ENCODE results near the gene SH3GL1. TPM values are rescaled to one million over a fixed set of nuclear protein-coding genes. Genes with fewer than 3 reads are reported as not detected.

Gene SH3GL1
- total RNA-seq, 1 donor from 2014 or later: 128 TPM

GRCh38 chr19:4425537-4425936 is 25.2 kb upstream of the SH3GL1 start:
- no peaks in the 10 kb centered on the region for H3K4me1 Mint-ChIP-seq (ENCODE audit: unreplicated experiment)
- H3K9me3 Mint-ChIP-seq (ENCODE audit: unreplicated experiment): no peaks in the 10 kb centered on the region
- peaks cover 3% of the 10 kb centered on the region for H3K27me3 Mint-ChIP-seq (ENCODE audit: unreplicated experiment)
- H3K36me3 Mint-ChIP-seq (ENCODE audit: low read depth, unreplicated experiment): peaks cover 21% of the 10 kb centered on the region
- DNase-seq (ENCODE audit: low spot score): no peak
- TF ChIP-seq, protein P1, sequence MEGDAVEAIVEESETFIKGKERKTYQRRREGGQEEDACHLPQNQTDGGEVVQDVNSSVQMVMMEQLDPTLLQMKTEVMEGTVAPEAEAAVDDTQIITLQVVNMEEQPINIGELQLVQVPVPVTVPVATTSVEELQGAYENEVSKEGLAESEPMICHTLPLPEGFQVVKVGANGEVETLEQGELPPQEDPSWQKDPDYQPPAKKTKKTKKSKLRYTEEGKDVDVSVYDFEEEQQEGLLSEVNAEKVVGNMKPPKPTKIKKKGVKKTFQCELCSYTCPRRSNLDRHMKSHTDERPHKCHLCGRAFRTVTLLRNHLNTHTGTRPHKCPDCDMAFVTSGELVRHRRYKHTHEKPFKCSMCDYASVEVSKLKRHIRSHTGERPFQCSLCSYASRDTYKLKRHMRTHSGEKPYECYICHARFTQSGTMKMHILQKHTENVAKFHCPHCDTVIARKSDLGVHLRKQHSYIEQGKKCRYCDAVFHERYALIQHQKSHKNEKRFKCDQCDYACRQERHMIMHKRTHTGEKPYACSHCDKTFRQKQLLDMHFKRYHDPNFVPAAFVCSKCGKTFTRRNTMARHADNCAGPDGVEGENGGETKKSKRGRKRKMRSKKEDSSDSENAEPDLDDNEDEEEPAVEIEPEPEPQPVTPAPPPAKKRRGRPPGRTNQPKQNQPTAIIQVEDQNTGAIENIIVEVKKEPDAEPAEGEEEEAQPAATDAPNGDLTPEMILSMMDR (IDR thresholded peaks at IDR 0.05; ENCODE audit: unreplicated experiment): no peak
- H3K27ac Mint-ChIP-seq (ENCODE audit: unreplicated experiment): no peak overlapping the region
- no peak overlapping the region for H3K4me3 Mint-ChIP-seq (ENCODE audit: unreplicated experiment)

DNA sequence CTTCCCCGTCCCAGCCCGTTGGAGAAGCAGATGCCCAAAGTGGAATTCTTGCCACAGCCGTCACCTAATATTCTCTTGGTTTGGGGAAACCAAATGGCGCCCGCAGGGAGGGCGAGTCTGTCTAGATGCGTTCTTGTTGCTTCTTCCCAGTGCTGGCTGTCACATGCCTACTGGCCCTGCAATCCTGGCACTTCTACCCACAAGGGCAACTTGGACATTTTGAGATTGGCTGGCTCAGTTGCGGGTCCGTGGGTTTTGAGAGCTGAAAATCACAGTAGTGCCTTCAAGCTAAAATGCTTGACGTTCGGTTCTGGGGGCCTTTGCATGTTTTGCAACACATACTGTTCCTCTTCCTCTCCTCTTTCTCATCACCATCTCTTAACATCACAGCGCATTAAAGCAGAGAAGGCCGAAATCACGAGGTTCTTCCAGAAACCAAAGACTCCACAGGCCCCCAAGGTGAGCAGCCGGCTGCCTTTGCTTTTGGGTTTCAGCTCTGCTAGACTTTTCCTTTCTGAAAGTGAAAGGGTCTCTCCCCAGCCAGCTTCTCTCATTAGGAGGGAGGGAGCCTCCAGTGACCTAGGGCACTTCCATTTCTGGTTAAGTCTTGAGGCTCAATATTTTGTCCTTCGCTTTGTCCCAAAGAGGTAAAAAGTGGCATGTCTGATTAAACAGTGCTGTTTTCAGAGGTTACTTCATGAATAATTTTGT is 23.2 kb upstream of the SH3GL1 start:
- Mint-ChIP-seq H3K36me3 (ENCODE audit: low read depth, unreplicated experiment) (peaks cover 7% of the 10 kb centered on the region), H3K9me3 (ENCODE audit: unreplicated experiment) (no peaks in the 10 kb centered on the region), H3K4me3 (ENCODE audit: unreplicated experiment) (no peak overlapping the region), H3K4me1 (ENCODE audit: unreplicated experiment) (peaks cover 3% of the 10 kb centered on the region), H3K27me3 (ENCODE audit: unreplicated experiment) (peaks cover 2% of the 10 kb centered on the region), H3K27ac (ENCODE audit: unreplicated experiment) (no peak overlapping the region)
- TF ChIP-seq, protein P1 (IDR thresholded peaks at IDR 0.05; ENCODE audit: unreplicated experiment): no peak
- DNase-seq (ENCODE audit: low spot score): no peak

DNA sequence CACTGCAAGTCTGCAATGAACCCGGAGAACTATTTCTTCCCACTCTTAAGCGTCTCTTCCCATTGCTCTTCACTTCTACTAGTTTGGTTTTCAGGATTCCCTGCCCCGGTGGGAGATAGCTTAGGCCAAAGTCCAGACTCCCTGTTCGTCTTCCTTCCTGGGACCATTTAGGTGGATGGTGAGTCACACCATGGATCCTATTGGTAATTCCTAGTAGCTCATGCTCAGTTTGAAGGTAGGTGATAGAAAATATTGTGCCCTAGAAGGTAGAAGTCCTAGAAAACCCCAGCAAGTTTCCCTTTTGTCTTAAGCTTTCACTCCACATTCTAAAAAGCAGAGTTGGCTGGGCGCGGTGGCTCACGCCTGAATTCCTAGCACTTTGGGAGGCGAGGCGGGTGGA is 15.9 kb upstream of the SH3GL1 start:
- H3K4me1 Mint-ChIP-seq (ENCODE audit: unreplicated experiment): peaks cover 6% of the 10 kb centered on the region
- no peak overlapping the region for H3K4me3 Mint-ChIP-seq (ENCODE audit: unreplicated experiment)
- H3K36me3 Mint-ChIP-seq (ENCODE audit: low read depth, unreplicated experiment): peaks cover 7% of the 10 kb centered on the region
- H3K27ac Mint-ChIP-seq (ENCODE audit: unreplicated experiment): no peak overlapping the region
- no peak for DNase-seq (ENCODE audit: low spot score)
- H3K9me3 Mint-ChIP-seq (ENCODE audit: unreplicated experiment): no peaks in the 10 kb centered on the region
- TF ChIP-seq, protein P1 (IDR thresholded peaks at IDR 0.05; ENCODE audit: unreplicated experiment): no peak
- peaks cover 3% of the 10 kb centered on the region for H3K27me3 Mint-ChIP-seq (ENCODE audit: unreplicated experiment)

GRCh38 chr19:4415352-4415751 is 15.0 kb upstream of the SH3GL1 start:
- no peak overlapping the region for H3K27ac Mint-ChIP-seq (ENCODE audit: unreplicated experiment)
- DNase-seq (ENCODE audit: low spot score): no peak
- no peaks in the 10 kb centered on the region for H3K9me3 Mint-ChIP-seq (ENCODE audit: unreplicated experiment)
- peaks cover 7% of the 10 kb centered on the region for H3K36me3 Mint-ChIP-seq (ENCODE audit: low read depth, unreplicated experiment)
- peaks cover 3% of the 10 kb centered on the region for H3K27me3 Mint-ChIP-seq (ENCODE audit: unreplicated experiment)
- peaks cover 6% of the 10 kb centered on the region for H3K4me1 Mint-ChIP-seq (ENCODE audit: unreplicated experiment)
- H3K4me3 Mint-ChIP-seq (ENCODE audit: unreplicated experiment): no peak overlapping the region
- TF ChIP-seq, protein P1 (IDR thresholded peaks at IDR 0.05; ENCODE audit: unreplicated experiment): no peak

- Mint-ChIP-seq H3K27me3 (ENCODE audit: unreplicated experiment) (peaks cover 3% of the 10 kb centered on the region), H3K4me1 (ENCODE audit: unreplicated experiment) (peaks cover 4% of the 10 kb centered on the region), H3K4me3 (ENCODE audit: unreplicated experiment) (no peak overlapping the region), H3K9me3 (ENCODE audit: unreplicated experiment) (no peaks in the 10 kb centered on the region), H3K36me3 (ENCODE audit: low read depth, unreplicated experiment) (peaks cover 7% of the 10 kb centered on the region), H3K27ac (ENCODE audit: unreplicated experiment) (no peak overlapping the region)
- no peak for DNase-seq (ENCODE audit: low spot score)
- TF ChIP-seq, protein P1 (IDR thresholded peaks at IDR 0.05; ENCODE audit: unreplicated experiment): no peak
These were observed 14.5 kb upstream of the SH3GL1 start for GRCh38 chr19:4414800-4415321.
